GM23338 (cell line): Measurements from ENCODE around the gene DDX25. TPM values are rescaled to one million over a fixed set of nuclear protein-coding genes. Genes with fewer than 3 reads are reported as not detected.

Experiments used
- ATAC-seq: fragments of 200-7000 bp; cut with Tn5 transposase; 3 replicates; pipeline ENCODE4 v1.9.1; 2020
- DNase-seq: peaks from one replicate; pipeline ENCODE4 v3.0.0-alpha.2; 2015; ENCODE audit warnings: low spot score
- H2AFZ ChIP-seq: fragments of 200-600 bp; sonication (generic); 2 replicates; pipeline ENCODE4 v1.8.0; 2016; ENCODE audit warnings: antibody characterized with exemption, mild to moderate bottlenecking, moderate library complexity
- H3F3A ChIP-seq: fragments of 200-600 bp; sonication (generic); replicated peaks from 2 replicates; pipeline ENCODE4 v1.8.0; 2017; ENCODE audit warnings: antibody characterized with exemption, mixed run types, low read depth
- H3K27ac ChIP-seq: fragments of 200-600 bp; sonication (generic); 2 replicates; pipeline ENCODE4 v1.6.1; 2016; ENCODE audit warnings: low read depth
- H3K27me3 ChIP-seq: fragments of 200-600 bp; sonication (generic); 2 replicates; pipeline ENCODE4 v1.8.0; 2016; ENCODE audit warnings: mild to moderate bottlenecking, mixed run types, moderate library complexity; ENCODE audit not compliant: insufficient read depth
- H3K36me3 ChIP-seq: fragments of 200-600 bp; sonication (generic); 2 replicates; pipeline ENCODE4 v1.8.0; 2016; ENCODE audit warnings: mild to moderate bottlenecking; ENCODE audit not compliant: insufficient read depth
- H3K4me1 ChIP-seq: fragments of 200-600 bp; sonication (generic); 2 replicates; pipeline ENCODE4 v1.8.0; 2016; ENCODE audit warnings: mild to moderate bottlenecking, moderate library complexity; ENCODE audit not compliant: insufficient read depth
- H3K4me2 ChIP-seq: fragments of 200-600 bp; sonication (generic); 2 replicates; pipeline ENCODE4 v1.7.1; 2017; ENCODE audit warnings: mixed run types
- H3K4me3 ChIP-seq: fragments of 200-600 bp; sonication (generic); 2 replicates; pipeline ENCODE4 v1.6.1; 2016; ENCODE audit warnings: mixed run types
- H3K79me2 ChIP-seq: fragments of 200-600 bp; sonication (generic); replicated peaks from 2 replicates; pipeline ENCODE4 v1.8.0; 2017; ENCODE audit warnings: mild to moderate bottlenecking; ENCODE audit not compliant: insufficient read depth
- H3K9me2 ChIP-seq: fragments of 200-600 bp; sonication (generic); 2 replicates; pipeline ENCODE4 v1.8.0; 2017; ENCODE audit not compliant: insufficient read depth
- H4K20me1 ChIP-seq: fragments of 200-600 bp; sonication (generic); replicated peaks from 2 replicates; pipeline ENCODE4 v1.8.0; 2017; ENCODE audit warnings: mild to moderate bottlenecking; ENCODE audit not compliant: insufficient read depth
- H3K27ac Mint-ChIP-seq: 2 replicates; pipeline ENCODE4 v1.8.0; 2020; ENCODE audit warnings: inconsistent platforms, mild to moderate bottlenecking, moderate library complexity, mixed read lengths
- H3K27me3 Mint-ChIP-seq: 3 replicates; pipeline ENCODE4 v1.8.0; 2022; ENCODE audit warnings: low read depth, mild to moderate bottlenecking, moderate library complexity, mixed read lengths, inconsistent platforms; ENCODE audit not compliant: insufficient read depth, poor library complexity
- H3K36me3 Mint-ChIP-seq: 3 replicates; pipeline ENCODE4 v1.8.0; 2021; ENCODE audit warnings: low read depth, mild to moderate bottlenecking, inconsistent platforms, moderate library complexity, mixed read lengths
- H3K4me1 Mint-ChIP-seq: 3 replicates; pipeline ENCODE4 v1.8.0; 2020; ENCODE audit warnings: mild to moderate bottlenecking, inconsistent platforms, mixed read lengths
- H3K4me3 Mint-ChIP-seq: 3 replicates; pipeline ENCODE4 v1.8.0; 2021; ENCODE audit warnings: moderate library complexity, mild to moderate bottlenecking, inconsistent platforms, mixed read lengths
- H3K9me3 Mint-ChIP-seq: 3 replicates; pipeline ENCODE4 v1.8.0; 2020; ENCODE audit warnings: moderate library complexity, mild to moderate bottlenecking, inconsistent platforms, mixed read lengths
- CREB1 ChIP-seq: fragments of 250-450 bp; sonication (Bioruptor Pico); IDR thresholded peaks from 2 replicates; pipeline ENCODE4 v1.5.0; 2020; ENCODE audit warnings: low read depth, mild to moderate bottlenecking, moderate library complexity
- CTCF ChIP-seq, 2 experiments: fragments of 200-600 bp in 1 of 2; sonication (generic) in 1 of 2; conservative IDR thresholded peaks; 2 replicates each; pipeline versions ENCODE4 v1.5.1 to v1.6.1; 2016 to 2017; ENCODE audit warnings: antibody characterized with exemption in 2 of 2, low read depth in 2 of 2, mild to moderate bottlenecking in 2 of 2, moderate library complexity in 1 of 2
- EZH2 ChIP-seq: fragments of 200-600 bp; sonication (generic); IDR thresholded peaks from one replicate; pipeline ENCODE4 v1.8.0; 2017; ENCODE audit warnings: antibody characterized with exemption, mild to moderate bottlenecking, low read depth; ENCODE audit not compliant: unreplicated experiment
- EZH2phosphoT487 ChIP-seq: fragments of 200-600 bp; sonication (generic); IDR thresholded peaks from one replicate; pipeline ENCODE4 v1.8.1; 2018; ENCODE audit warnings: antibody characterized with exemption; ENCODE audit not compliant: unreplicated experiment
- JUNB ChIP-seq: IDR thresholded peaks from one replicate; pipeline ENCODE4 v1.6.1; 2016; ENCODE audit warnings: antibody characterized with exemption; ENCODE audit not compliant: unreplicated experiment
- POLR2AphosphoS5 ChIP-seq: IDR thresholded peaks from 2 replicates; pipeline ENCODE4 v1.6.1; 2016; ENCODE audit warnings: antibody characterized with exemption, low read depth
- ZNF114 ChIP-seq: fragments of 250-450 bp; sonication (Bioruptor Pico); IDR thresholded peaks from 2 replicates; pipeline ENCODE4 v1.5.0; 2020; ENCODE audit warnings: mild to moderate bottlenecking, moderate library complexity
- ZNF331 ChIP-seq: fragments of 250-450 bp; sonication (Bioruptor Pico); IDR thresholded peaks from 2 replicates; pipeline ENCODE4 v1.5.0; 2020; ENCODE audit warnings: low read depth, mild to moderate bottlenecking, moderate library complexity
- polyA plus RNA-seq: library from polyadenylated mRNA; unstranded; fragments of >200 nt; fragmentation: Nextera tagmentation; extraction: Ambion mirVana; gene quantifications from 2 replicates; pipeline ENCODE4 v1.2.1, GENCODE V29; 2016
- total RNA-seq: library from RNA; depleted of rRNA; stranded (reverse); fragments of >200 nt; shearing (Covaris generic); gene quantifications from 2 replicates; pipeline ENCODE4 v1.2.3, GENCODE V29; 2014
- TF ChIP-seq, protein P1 (sequence below): IDR thresholded peaks from 2 replicates; pipeline ENCODE4 v1.6.1; 2016; ENCODE audit warnings: antibody characterized with exemption
- TF ChIP-seq, protein P2 (sequence below): IDR thresholded peaks from one replicate; pipeline ENCODE4 v1.6.1; 2018; ENCODE audit warnings: antibody characterized with exemption; ENCODE audit not compliant: unreplicated experiment
- TF ChIP-seq, protein P3 (sequence below): fragments of 250-450 bp; sonication (Bioruptor Pico); IDR thresholded peaks from 2 replicates; pipeline ENCODE4 v1.5.0; 2020; ENCODE audit warnings: mild to moderate bottlenecking, moderate library complexity

DDX25 gene
- total and polyA plus RNA-seq, 2 experiments from 2014 or later = 20.6 to 23.6 TPM

DNA sequence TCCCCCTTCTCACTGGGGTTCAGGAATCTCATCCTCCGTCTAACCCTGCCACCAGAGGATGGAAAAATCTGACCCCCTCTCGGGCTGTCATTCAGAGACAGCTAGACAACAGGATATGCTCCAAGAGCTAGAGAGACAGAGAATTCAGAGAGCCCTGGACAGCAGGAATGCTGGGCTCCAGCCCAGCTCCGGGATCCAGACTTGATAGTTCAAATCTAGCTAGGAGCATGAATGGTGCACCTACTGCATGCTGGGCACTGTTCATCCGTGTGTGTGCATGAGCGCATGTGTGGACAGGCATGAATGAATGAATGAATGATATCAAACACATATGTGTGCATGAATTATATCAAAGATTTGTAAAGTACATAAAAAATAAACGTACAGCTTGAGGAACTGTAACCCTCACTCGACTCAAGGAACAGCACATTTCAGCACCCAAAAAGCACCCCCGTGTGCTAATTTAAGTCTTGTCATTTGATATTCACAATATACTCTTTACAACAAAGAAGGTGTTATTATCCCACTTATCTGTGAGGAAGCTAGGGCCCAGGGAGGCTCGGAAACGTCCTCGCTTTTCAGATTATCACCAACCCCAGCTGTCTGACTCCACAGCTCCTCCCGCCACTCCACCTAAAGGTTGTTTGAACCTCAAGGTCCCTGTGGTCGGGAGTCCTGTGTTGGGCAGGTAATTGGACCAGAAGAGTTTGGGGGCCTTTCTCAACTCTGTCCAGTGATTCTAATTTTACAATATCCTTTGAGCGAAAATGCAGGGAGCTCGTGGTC is 40.9 kb downstream of the DDX25 start:
- H3K9me3 Mint-ChIP-seq = no peaks in the 10 kb centered on the region; the same call in 2 of the 3 replicates
- peaks cover 15% of the 10 kb centered on the region for H3K27me3 Mint-ChIP-seq
- Histone ChIP-seq H3K9me2 (no peaks in the 10 kb centered on the region), H3K27ac (no peak overlapping the region), H4K20me1 (no peaks in the 10 kb centered on the region), H3K79me2 (no peaks in the 10 kb centered on the region), H3K36me3 (no peaks in the 10 kb centered on the region), H2AFZ (no peak overlapping the region), H3K4me3 (no peak overlapping the region), H3K4me2 (no peak overlapping the region), H3F3A (no peaks in the 10 kb centered on the region), H3K4me1 (peaks cover 13% of the 10 kb centered on the region), H3K27me3 (no peaks in the 10 kb centered on the region)
- no peaks in the 10 kb centered on the region; the same call in 2 of the 3 replicates for H3K36me3 Mint-ChIP-seq
- no peak overlapping the region for H3K4me3 Mint-ChIP-seq
- DNase-seq (no peak), ATAC-seq (no peak)
- peaks cover 17% of the 10 kb centered on the region for H3K4me1 Mint-ChIP-seq
- H3K27ac Mint-ChIP-seq = no peak overlapping the region
- TF ChIP-seq EZH2 = no peak
- TF ChIP-seq CREB1 = no peak
- no peak for TF ChIP-seq ZNF114
- TF ChIP-seq, protein P1, sequence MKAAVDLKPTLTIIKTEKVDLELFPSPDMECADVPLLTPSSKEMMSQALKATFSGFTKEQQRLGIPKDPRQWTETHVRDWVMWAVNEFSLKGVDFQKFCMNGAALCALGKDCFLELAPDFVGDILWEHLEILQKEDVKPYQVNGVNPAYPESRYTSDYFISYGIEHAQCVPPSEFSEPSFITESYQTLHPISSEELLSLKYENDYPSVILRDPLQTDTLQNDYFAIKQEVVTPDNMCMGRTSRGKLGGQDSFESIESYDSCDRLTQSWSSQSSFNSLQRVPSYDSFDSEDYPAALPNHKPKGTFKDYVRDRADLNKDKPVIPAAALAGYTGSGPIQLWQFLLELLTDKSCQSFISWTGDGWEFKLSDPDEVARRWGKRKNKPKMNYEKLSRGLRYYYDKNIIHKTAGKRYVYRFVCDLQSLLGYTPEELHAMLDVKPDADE = no peak
- TF ChIP-seq POLR2AphosphoS5 = no peak
- TF ChIP-seq JUNB = no peak
- no peak for TF ChIP-seq CTCF (conservative IDR thresholded peaks at IDR 0.05; ENCODE audit: low read depth in 2 of 2)
- no peak for TF ChIP-seq EZH2phosphoT487
- TF ChIP-seq ZNF331 (CRISPR knock-in tag) = no peak
- TF ChIP-seq, protein P2, sequence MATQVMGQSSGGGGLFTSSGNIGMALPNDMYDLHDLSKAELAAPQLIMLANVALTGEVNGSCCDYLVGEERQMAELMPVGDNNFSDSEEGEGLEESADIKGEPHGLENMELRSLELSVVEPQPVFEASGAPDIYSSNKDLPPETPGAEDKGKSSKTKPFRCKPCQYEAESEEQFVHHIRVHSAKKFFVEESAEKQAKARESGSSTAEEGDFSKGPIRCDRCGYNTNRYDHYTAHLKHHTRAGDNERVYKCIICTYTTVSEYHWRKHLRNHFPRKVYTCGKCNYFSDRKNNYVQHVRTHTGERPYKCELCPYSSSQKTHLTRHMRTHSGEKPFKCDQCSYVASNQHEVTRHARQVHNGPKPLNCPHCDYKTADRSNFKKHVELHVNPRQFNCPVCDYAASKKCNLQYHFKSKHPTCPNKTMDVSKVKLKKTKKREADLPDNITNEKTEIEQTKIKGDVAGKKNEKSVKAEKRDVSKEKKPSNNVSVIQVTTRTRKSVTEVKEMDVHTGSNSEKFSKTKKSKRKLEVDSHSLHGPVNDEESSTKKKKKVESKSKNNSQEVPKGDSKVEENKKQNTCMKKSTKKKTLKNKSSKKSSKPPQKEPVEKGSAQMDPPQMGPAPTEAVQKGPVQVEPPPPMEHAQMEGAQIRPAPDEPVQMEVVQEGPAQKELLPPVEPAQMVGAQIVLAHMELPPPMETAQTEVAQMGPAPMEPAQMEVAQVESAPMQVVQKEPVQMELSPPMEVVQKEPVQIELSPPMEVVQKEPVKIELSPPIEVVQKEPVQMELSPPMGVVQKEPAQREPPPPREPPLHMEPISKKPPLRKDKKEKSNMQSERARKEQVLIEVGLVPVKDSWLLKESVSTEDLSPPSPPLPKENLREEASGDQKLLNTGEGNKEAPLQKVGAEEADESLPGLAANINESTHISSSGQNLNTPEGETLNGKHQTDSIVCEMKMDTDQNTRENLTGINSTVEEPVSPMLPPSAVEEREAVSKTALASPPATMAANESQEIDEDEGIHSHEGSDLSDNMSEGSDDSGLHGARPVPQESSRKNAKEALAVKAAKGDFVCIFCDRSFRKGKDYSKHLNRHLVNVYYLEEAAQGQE = no peak
- TF ChIP-seq, protein P3, sequence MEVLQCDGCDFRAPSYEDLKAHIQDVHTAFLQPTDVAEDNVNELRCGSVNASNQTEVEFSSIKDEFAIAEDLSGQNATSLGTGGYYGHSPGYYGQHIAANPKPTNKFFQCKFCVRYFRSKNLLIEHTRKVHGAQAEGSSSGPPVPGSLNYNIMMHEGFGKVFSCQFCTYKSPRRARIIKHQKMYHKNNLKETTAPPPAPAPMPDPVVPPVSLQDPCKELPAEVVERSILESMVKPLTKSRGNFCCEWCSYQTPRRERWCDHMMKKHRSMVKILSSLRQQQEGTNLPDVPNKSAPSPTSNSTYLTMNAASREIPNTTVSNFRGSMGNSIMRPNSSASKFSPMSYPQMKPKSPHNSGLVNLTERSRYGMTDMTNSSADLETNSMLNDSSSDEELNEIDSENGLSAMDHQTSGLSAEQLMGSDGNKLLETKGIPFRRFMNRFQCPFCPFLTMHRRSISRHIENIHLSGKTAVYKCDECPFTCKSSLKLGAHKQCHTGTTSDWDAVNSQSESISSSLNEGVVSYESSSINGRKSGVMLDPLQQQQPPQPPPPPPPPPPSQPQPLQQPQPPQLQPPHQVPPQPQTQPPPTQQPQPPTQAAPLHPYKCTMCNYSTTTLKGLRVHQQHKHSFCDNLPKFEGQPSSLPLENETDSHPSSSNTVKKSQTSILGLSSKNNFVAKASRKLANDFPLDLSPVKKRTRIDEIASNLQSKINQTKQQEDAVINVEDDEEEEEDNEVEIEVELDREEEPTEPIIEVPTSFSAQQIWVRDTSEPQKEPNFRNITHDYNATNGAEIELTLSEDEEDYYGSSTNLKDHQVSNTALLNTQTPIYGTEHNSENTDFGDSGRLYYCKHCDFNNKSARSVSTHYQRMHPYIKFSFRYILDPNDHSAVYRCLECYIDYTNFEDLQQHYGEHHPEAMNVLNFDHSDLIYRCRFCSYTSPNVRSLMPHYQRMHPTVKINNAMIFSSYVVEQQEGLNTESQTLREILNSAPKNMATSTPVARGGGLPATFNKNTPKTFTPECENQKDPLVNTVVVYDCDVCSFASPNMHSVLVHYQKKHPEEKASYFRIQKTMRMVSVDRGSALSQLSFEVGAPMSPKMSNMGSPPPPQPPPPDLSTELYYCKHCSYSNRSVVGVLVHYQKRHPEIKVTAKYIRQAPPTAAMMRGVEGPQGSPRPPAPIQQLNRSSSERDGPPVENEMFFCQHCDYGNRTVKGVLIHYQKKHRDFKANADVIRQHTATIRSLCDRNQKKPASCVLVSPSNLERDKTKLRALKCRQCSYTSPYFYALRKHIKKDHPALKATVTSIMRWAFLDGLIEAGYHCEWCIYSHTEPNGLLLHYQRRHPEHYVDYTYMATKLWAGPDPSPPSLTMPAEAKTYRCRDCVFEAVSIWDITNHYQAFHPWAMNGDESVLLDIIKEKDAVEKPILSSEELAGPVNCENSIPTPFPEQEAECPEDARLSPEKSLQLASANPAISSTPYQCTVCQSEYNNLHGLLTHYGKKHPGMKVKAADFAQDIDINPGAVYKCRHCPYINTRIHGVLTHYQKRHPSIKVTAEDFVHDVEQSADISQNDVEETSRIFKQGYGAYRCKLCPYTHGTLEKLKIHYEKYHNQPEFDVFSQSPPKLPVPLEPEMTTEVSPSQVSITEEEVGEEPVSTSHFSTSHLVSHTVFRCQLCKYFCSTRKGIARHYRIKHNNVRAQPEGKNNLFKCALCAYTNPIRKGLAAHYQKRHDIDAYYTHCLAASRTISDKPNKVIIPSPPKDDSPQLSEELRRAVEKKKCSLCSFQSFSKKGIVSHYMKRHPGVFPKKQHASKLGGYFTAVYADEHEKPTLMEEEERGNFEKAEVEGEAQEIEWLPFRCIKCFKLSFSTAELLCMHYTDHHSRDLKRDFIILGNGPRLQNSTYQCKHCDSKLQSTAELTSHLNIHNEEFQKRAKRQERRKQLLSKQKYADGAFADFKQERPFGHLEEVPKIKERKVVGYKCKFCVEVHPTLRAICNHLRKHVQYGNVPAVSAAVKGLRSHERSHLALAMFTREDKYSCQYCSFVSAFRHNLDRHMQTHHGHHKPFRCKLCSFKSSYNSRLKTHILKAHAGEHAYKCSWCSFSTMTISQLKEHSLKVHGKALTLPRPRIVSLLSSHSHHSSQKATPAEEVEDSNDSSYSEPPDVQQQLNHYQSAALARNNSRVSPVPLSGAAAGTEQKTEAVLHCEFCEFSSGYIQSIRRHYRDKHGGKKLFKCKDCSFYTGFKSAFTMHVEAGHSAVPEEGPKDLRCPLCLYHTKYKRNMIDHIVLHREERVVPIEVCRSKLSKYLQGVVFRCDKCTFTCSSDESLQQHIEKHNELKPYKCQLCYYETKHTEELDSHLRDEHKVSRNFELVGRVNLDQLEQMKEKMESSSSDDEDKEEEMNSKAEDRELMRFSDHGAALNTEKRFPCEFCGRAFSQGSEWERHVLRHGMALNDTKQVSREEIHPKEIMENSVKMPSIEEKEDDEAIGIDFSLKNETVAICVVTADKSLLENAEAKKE (CRISPR knock-in tag) = no peak
